Renal cortex interstitium (tissue), 11 donors: ENCODE results near the gene DPEP3. TPM values are rescaled to one million over a fixed set of nuclear protein-coding genes. Genes with fewer than 3 reads are reported as not detected.
A peak's percentile ranks its signal among the peaks of the same experiment; 100 is the strongest.

Source experiments
- DNase-seq, 11 donors: peaks; one replicate each; pipeline ENCODE4 v3.0.0-alpha.2; 2013; ENCODE audit warnings: low read depth in 9 of 11, low spot score in 4 of 11; ENCODE audit errors: extremely low read depth in 1 of 11
- polyA plus RNA-seq, 3 donors: library from polyadenylated mRNA; unstranded; fragments of 120-200 nt; gene quantifications; one replicate each; pipeline ENCODE4 v1.2.1, GENCODE V29; 2013; ENCODE audit not compliant: insufficient read length in 3 of 3

Gene DPEP3
- polyA plus RNA-seq, 3 donors = 0.14 to 0.16 TPM; not detected in 1

- DNase-seq = peak in 2 of 11 donors; percentile 25 to 33
These were observed 43.3 kb downstream of the DPEP3 start for GRCh38 chr16:67936880-67937605.

GRCh38 chr16:67936124-67936879, 44.0 kb downstream of the DPEP3 start, which contains the start of gene PSMB10:
Gene PSMB10 (minus strand): TSS chr16:67936850. CDS start chr16:67936749, 101 bp downstream.
- peak in 8 of 11 donors; percentile 24 to 47 (median 33) for DNase-seq

- peak; percentile 82 to 96 (median 93) for DNase-seq
These were observed 44.7 kb downstream of the DPEP3 start for GRCh38 chr16:67935402-67936123.

DNA sequence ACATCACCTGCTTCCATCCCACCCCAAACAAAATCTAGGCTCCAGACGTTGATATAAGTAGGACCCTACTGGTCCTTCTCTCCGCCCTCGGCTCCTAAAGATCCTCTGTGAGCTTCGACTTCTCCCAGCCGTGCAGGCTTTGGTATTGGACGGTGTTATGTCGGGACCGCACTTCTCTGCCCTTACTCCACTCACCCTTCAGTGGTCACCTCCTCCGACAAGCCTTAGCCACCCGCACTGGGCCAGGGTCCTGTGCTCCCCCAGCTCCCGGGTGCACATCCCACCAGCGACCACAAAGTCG, 45.2 kb downstream of the DPEP3 start:
- DNase-seq = no peak

GRCh38 chr16:67934306-67935100, 45.8 kb downstream of the DPEP3 start:
- DNase-seq = no peak

- no peak for DNase-seq
These were observed 46.5 kb downstream of the DPEP3 start for GRCh38 chr16:67933805-67934204.

DNA sequence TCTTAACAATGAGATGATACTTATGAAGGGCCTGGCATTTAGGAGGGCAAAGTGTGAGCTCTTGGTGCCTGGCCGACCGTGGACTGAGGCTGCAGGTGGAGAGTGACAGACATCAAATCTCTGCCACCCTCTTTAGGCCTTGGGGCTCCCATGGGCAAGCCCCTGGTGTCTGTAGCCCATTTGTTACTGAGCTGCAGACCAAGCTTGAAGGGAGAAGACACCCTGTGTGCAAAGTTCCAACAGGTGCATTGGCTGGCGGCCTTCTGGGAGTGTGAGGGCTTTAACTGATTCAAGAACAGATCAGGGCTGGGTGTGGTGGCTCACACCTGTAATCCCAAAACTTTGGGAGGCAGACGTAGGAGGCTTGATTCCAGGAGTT, 47.8 kb downstream of the DPEP3 start:
- DNase-seq = no peak

DNA sequence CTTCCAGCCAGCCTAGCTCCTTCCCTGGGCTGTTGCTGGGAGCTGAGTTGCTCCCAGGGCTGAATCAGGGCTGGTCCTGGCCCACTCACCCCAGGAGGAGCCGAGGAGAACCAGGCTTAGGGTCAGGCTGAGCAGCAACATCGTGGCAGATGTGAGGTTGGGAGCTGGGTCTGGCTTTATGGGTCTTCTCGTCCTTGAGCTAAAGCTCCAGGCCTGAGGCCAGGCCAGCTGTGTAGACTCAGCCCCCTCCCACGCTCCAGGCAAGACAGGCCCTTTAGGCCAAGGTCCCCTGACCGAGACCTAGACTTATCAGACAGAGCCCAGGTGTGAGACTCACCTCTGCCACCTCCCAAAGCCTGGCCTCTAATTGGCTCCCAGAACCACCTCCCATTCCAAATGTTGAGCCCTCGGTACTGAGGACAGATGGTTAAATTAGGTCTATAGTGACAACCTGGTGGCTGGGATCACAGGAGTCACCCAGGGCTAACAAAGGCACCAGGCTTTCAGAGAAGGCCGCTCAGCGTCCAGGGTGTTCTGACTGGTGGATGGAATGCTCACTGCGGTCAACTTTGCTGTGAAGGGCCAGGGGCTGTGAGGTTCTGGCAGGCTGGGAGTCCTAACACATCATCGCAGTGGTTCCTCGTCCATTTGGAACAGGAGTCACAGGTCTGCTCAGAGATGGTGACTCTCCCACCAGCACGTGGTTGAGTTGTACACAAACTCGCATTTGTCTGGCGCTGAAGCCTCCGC, 48.4 kb downstream of the DPEP3 start, which contains the start of gene CTRL:
TSS of gene CTRL (minus strand) at position 151 of the 750 bp plus-strand sequence. CDS start at position 141, 10 bp downstream.
- no peak for DNase-seq

- DNase-seq = no peak
These were observed 49.6 kb downstream of the DPEP3 start for GRCh38 chr16:67930678-67931211.

DNA sequence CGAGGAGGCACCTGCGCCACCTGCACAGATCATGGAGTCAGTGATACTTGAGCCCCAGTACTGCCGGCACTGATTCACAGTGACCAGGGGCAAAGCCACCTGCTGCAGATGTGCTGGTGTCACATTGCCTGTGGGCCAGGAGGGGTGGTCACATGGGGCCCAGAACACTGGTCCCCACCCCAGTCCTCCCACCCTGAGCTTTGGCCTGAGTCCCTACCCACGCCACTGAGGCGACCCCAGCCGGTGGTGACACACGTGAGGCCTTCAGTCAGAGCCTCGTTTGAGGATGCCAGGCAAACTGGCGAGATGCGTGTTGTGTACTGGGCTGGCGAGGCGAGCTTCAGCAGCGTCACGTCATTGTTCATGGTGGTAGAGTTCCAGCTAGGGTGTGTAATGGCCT, 50.1 kb downstream of the DPEP3 start:
- no peak for DNase-seq

DNA sequence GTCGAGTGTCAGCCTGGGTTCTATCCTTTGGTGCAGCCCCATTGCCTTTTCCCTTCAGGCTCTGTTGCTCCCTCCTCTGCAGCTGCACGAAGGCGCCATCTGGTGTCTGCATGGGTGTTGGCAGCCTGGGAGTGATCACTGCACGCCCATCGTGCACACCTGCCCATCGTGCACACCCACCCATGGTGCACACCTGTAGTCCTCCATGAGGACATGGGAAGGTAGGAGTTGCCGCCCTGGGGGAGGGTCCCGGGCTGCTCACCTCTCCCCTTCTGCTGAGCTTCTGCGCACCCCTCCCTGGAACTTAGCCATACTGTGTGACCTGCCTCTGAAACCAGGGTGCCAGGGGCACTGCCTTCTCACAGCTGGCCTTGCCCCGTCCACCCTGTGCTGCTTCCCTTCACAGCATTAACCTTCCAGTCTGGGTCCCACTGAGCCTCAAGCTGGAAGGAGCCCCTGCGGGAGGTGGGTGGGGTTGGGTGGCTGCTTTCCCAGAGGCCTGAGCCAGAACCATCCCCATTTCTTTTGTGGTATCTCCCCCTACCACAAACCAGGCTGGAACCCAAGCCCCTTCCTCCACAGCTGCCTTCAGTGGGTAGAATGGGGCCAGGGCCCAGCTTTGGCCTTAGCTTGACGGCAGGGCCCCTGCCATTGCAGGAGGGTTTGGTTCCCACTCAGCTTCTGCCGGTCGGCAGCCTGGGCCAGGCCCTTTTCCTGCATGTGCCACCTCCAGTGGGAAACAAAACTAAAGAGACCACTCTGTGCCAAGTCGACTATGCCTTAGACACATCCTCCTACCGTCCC, 51.5 kb downstream of the DPEP3 start:
- peak in 9 of 11 donors; percentile 31 to 51 (median 46) for DNase-seq

- no peak for DNase-seq
These were observed 52.2 kb downstream of the DPEP3 start for GRCh38 chr16:67928147-67928546.

DNA sequence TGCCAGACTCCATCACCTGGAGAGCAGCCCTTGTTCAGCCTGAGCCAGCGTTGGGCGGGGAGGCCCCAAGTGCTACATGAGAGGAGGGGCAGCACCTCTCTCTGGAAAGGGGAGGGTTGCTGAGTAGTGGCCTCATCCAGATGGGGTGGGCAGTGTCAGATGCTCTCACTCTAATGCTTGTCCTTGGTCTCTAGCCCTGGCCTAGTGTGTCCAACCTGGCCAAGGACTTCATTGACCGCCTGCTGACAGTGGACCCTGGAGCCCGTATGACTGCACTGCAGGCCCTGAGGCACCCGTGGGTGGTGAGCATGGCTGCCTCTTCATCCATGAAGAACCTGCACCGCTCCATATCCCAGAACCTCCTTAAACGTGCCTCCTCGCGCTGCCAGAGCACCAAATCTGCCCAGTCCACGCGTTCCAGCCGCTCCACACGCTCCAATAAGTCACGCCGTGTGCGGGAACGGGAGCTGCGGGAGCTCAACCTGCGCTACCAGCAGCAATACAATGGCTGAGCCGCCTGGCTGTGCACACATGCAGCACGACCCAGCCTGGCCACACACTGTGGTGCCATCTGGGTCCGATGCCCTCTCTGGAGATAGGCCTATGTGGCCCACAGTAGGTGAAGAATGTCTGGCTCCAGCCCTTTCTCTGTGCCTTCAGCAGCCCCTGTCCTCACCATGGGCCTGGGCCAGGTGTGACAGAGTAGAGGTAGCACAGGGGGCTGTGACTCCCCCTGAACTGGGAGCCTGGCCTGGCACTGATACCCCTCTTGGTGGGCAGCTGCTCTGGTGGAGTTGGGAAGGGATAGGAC, 53.0 kb downstream of the DPEP3 start:
- DNase-seq = no peak

GRCh38 chr16:67926181-67926750, 54.0 kb downstream of the DPEP3 start:
- DNase-seq = no peak
